T-helper 17 cell (primary cell): ENCODE results near the gene DPH7. TPM values are rescaled to one million over a fixed set of nuclear protein-coding genes. Genes with fewer than 3 reads are reported as not detected.
"Not testable (repeated sequence)": the region's sequence is repeated elsewhere in the genome, so short reads cannot be mapped to it uniquely, and the experiment has no call there.

Experiments used
- ATAC-seq: fragments of 150-1000 bp; cut with Tn5 transposase; 2 replicates; pipeline ENCODE4 v1.10.0; 2021; ENCODE audit warnings: mild to moderate bottlenecking, moderate library complexity
- DNase-seq, 3 donors: peaks; one replicate each; pipeline versions ENCODE4 v3.0.0 to v3.0.0-alpha.2; 2020 to 2021
- H3K9me3 ChIP-seq: one replicate; pipeline ENCODE4 v1.7.0; 2013; ENCODE audit warnings: low read length, mild to moderate bottlenecking; ENCODE audit not compliant: control insufficient read depth, poor library complexity, severe bottlenecking
- H3K27ac Mint-ChIP-seq: one replicate; pipeline ENCODE4 v1.8.0; 2022; ENCODE audit warnings: mild to moderate bottlenecking, moderate library complexity, mixed read lengths
- H3K27me3 Mint-ChIP-seq: one replicate; pipeline ENCODE4 v1.8.0; 2022; ENCODE audit warnings: mixed read lengths
- H3K36me3 Mint-ChIP-seq: one replicate; pipeline ENCODE4 v1.8.0; 2022; ENCODE audit warnings: low read depth, mixed read lengths
- H3K4me1 Mint-ChIP-seq: one replicate; pipeline ENCODE4 v1.8.0; 2022; ENCODE audit warnings: mild to moderate bottlenecking, mixed read lengths
- H3K4me3 Mint-ChIP-seq: one replicate; pipeline ENCODE4 v1.8.0; 2022; ENCODE audit warnings: mild to moderate bottlenecking, moderate library complexity, mixed read lengths
- total RNA-seq, 4 donors: library from RNA in 2 of 4; stranded (reverse) in 2 of 4; gene quantifications; one replicate each; pipeline ENCODE4 v1.2.3 and lab custom pipeline; 2022 to 2026

The DPH7 gene
- total RNA-seq, 2 donors from 2014 or later, result 46.1 to 52.0 TPM

DNA sequence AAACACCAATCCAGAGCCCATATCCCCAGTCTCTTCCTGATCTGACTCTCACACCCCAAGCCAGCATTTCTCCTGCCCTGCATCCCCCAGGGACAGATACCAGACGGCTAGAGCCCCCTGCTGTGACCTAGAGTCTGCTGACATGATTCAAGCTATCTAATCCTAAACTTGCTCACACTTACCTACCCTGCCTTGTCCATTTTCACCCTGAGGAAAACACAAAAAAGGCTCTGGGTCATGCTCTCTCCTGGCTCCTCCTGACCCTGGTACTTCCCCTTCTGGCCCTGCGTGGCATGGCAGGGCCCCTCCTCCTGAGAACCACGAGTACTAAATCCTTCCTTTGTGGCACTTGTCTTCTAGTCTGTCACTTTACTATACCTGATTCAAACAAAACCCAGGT, 23.9 kb upstream of the DPH7 start:
- Mint-ChIP-seq H3K36me3 (no peaks in the 10 kb centered on the region), H3K27ac (peak overlapping the region; percentile 32), H3K27me3 (no peaks in the 10 kb centered on the region), H3K4me1 (peaks cover 25% of the 10 kb centered on the region), H3K4me3 (no peak overlapping the region)
- H3K9me3 ChIP-seq, result no peaks in the 10 kb centered on the region
- no peak for ATAC-seq
- no peak for DNase-seq

- Mint-ChIP-seq H3K4me3 (no peak overlapping the region), H3K27ac (no peak overlapping the region)
- H3K9me3 ChIP-seq, result no peaks in the 10 kb centered on the region
Observed at GRCh38 chr9:137598943-137599342, 20.2 kb upstream of the DPH7 start.

DNA sequence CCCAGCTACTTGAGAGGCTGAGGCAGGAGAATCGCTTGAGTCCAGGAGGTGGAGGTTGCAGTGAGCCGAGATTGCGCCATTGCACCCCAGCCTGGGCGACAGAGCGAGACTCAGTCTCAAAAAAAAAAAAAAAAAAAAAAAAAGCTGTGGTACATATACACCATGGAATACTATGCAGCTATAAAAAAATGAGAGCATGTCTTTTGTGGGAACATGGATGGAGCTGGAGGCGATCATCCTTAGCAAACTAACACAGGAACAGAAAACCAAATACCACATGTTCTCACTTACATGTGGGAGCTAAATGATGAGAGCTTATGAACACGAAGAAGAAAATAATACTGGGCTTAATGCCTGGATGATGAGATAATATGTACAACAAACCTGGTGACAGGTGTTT, 17.9 kb upstream of the DPH7 start:
- not testable (repeated sequence) for H3K9me3 ChIP-seq, H3K4me1 Mint-ChIP-seq, H3K36me3 Mint-ChIP-seq, H3K27ac Mint-ChIP-seq, DNase-seq, H3K4me3 Mint-ChIP-seq, H3K27me3 Mint-ChIP-seq, ATAC-seq

More at GRCh38 chr9:137598943-137599342, 20.2 kb upstream of the DPH7 start:
- DNase-seq, result no peak
- Mint-ChIP-seq H3K4me1 (peaks cover 11% of the 10 kb centered on the region), H3K27me3 (no peaks in the 10 kb centered on the region), H3K36me3 (no peaks in the 10 kb centered on the region)
- ATAC-seq, result no peak

DNA sequence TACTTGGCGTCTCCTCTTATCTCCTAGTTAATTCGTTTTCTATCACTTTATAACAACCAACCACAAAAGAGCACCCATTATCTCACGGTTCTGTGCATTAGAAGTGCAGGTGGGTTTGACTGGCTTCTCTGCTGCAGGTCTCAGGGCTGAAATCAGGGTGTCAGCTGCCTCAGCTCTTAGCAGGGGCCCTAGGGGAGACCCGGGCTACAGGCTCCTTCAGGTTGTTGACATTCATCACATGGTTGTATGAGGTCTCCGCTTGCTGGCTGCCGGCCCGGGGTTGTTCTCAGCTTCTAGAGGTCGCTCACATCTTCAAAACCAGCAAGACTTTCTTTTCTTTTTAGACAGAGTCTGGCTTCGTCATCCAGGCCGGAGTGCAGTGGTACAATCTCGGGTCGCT, 14.5 kb upstream of the DPH7 start:
- no peak for DNase-seq
- peaks cover 6% of the 10 kb centered on the region for H3K4me1 Mint-ChIP-seq
- ATAC-seq, result no peak
- no peaks in the 10 kb centered on the region for H3K36me3 Mint-ChIP-seq
- no peaks in the 10 kb centered on the region for H3K9me3 ChIP-seq
- H3K27ac Mint-ChIP-seq, result no peak overlapping the region
- H3K27me3 Mint-ChIP-seq, result no peaks in the 10 kb centered on the region
- no peak overlapping the region for H3K4me3 Mint-ChIP-seq

DNA sequence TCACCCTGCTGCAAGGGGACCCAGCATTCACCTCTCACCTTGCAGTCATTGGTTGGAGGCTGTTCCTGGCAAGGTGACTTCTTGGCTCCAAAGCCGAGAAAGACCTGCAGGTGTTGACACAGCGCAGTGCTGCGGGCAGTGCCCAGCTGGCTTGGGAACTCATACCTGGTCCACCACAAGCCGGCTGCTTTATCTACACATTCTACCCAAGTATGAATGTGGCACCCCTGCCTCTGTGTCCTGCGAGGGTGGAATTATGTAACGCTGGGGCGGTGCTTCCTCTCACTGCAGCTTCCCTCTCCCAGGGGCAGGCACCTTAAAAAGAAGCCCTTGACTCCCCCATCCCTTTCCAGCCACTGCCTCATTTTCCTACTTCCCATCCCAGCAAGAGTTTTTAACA, 14.0 kb upstream of the DPH7 start:
- no peak for DNase-seq
- no peak for ATAC-seq
- H3K9me3 ChIP-seq, result no peaks in the 10 kb centered on the region
- Mint-ChIP-seq H3K4me3 (no peak overlapping the region), H3K27ac (no peak overlapping the region), H3K36me3 (peaks cover 2% of the 10 kb centered on the region), H3K27me3 (no peaks in the 10 kb centered on the region), H3K4me1 (peaks cover 10% of the 10 kb centered on the region)

- no peaks in the 10 kb centered on the region for H3K9me3 ChIP-seq
- ATAC-seq (peak; percentile 98), DNase-seq (peak; percentile 90 to 93 (median 92))
- Mint-ChIP-seq H3K4me3 (peak within 1 kb of the TSS; percentile 95), H3K4me1 (peaks cover 11% of the 10 kb centered on the region), H3K36me3 (peaks cover 2% of the 10 kb centered on the region), H3K27me3 (no peaks in the 10 kb centered on the region), H3K27ac (peak within 1 kb of the TSS; percentile 65)
Observed at GRCh38 chr9:137590469-137591383, 12.0 kb upstream of the DPH7 start, which contains the start of gene ZMYND19. TSS of gene ZMYND19 (minus strand) at chr9:137590512. CDS start at chr9:137590263, 249 bp downstream.

DNA sequence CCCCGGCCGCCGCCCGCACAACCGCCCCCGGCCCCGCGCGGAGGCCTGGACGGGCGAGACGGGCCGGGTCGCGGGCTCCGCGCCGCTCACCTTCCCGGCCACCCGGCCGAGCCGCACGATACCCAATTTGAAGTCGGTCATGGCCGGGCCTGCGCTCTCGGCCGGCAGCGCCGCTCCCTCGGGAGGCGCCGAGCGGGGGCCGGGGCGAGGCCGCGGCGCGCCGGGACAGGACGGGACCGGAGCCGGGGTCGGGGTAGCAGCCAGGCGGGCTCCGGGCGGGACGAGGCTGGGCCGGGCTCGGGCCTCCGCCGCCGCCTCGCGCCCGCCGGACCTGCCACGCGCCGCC, 11.4 kb upstream of the DPH7 start:
- peaks cover 2% of the 10 kb centered on the region for H3K36me3 Mint-ChIP-seq
- H3K27ac Mint-ChIP-seq, result peak overlapping the region; percentile 65
- DNase-seq (no peak), ATAC-seq (no peak)
- H3K4me3 Mint-ChIP-seq, result peak overlapping the region; percentile 95
- H3K9me3 ChIP-seq, result no peaks in the 10 kb centered on the region
- peaks cover 11% of the 10 kb centered on the region for H3K4me1 Mint-ChIP-seq
- no peaks in the 10 kb centered on the region for H3K27me3 Mint-ChIP-seq

DNA sequence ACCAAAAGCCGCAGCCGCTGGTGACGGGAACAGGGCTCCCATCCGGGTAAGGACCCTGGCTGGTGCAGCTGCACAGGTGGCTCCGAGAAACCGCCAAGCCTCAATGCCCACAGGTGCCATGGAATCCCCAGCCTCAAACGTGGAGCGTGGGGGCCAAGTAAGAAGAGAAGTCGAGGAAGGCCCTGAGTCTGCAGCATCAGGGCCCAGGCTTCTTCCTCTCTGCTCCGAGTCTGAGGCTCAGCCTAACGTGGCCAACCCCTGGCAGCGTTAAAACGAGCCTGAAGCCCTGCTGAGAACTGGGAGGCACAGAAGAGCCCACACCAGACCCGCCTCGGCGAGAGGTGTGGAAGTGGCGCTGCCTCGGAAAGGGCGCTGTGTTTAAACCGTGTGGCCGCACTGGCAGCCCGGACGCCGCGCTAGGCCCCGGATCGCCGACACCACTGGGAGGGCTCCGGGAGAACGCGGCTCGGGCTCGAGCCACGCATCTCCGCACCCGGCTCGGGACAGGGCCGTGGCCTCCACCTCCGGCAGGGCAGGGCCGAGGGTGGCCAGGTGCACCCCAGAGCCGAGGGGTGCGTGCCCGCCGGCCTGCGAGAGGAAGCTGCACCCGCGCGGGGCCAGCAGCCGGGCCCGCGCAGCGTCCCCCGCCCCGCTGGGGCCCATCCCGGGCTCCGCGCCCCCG, 10.9 kb upstream of the DPH7 start:
- H3K9me3 ChIP-seq, result no peaks in the 10 kb centered on the region
- Mint-ChIP-seq H3K27me3 (no peaks in the 10 kb centered on the region), H3K36me3 (peaks cover 2% of the 10 kb centered on the region), H3K27ac (peak overlapping the region; percentile 56), H3K4me1 (peaks cover 11% of the 10 kb centered on the region), H3K4me3 (peak overlapping the region; percentile 87)
- ATAC-seq (peak; percentile 3), DNase-seq (no peak)

DNA sequence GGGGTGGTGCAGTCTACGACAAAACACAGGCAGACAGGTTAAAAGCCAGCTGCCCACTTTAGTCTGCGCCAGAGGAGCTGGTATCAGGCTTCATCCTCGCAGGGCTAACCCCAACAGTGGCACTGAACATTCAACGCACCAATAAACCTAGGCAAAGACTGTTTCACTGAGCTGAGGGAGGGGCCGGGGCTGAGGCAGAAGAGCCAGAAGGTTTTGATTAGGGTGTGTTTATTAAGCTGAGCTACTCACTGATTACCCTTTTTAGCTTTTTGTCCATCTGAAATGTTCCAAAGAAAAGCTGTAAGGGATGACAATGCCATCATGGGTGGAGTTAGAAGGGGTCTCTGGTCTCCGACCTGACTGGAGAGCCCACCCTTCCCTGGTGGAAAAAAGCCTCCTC, 10.2 kb upstream of the DPH7 start:
- peaks cover 2% of the 10 kb centered on the region for H3K36me3 Mint-ChIP-seq
- H3K4me1 Mint-ChIP-seq, result peaks cover 11% of the 10 kb centered on the region
- no peak overlapping the region for H3K27ac Mint-ChIP-seq
- ATAC-seq (no peak), DNase-seq (no peak)
- H3K27me3 Mint-ChIP-seq, result no peaks in the 10 kb centered on the region
- no peaks in the 10 kb centered on the region for H3K9me3 ChIP-seq
- peak overlapping the region; percentile 87 for H3K4me3 Mint-ChIP-seq

- H3K4me1 Mint-ChIP-seq, result peaks cover 11% of the 10 kb centered on the region
- DNase-seq (no peak), ATAC-seq (no peak)
- no peak overlapping the region for H3K27ac Mint-ChIP-seq
- H3K4me3 Mint-ChIP-seq, result peak overlapping the region; percentile 53
- H3K36me3 Mint-ChIP-seq, result peaks cover 2% of the 10 kb centered on the region
- no peaks in the 10 kb centered on the region for H3K27me3 Mint-ChIP-seq
- no peaks in the 10 kb centered on the region for H3K9me3 ChIP-seq
Observed at GRCh38 chr9:137588311-137588710, 9.6 kb upstream of the DPH7 start.

DNA sequence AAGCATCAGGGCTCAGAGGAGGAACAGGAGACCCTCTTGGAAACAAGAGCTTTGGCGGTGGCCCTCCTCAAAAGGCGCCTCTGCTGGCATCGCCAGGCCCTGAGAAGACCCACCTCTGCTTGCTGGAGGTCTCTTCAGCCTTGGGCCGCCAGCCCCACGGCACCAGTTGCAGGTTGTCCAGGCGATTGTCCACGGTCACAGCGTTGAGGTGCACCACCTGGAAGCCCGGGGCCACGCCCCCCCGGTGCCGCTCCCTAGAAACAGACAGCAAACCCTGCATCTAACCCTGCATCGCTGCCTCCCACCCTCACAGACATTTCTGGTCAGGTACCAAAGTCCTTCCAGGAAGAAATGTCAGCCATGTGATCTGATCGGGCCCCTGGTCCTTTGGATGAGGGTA, 8.1 kb upstream of the DPH7 start:
- no peak overlapping the region for H3K4me3 Mint-ChIP-seq
- H3K27ac Mint-ChIP-seq, result no peak overlapping the region
- H3K9me3 ChIP-seq, result no peaks in the 10 kb centered on the region
- no peak for DNase-seq
- no peak for ATAC-seq
- H3K4me1 Mint-ChIP-seq, result peaks cover 11% of the 10 kb centered on the region
- H3K27me3 Mint-ChIP-seq, result no peaks in the 10 kb centered on the region
- peaks cover 2% of the 10 kb centered on the region for H3K36me3 Mint-ChIP-seq

DNA sequence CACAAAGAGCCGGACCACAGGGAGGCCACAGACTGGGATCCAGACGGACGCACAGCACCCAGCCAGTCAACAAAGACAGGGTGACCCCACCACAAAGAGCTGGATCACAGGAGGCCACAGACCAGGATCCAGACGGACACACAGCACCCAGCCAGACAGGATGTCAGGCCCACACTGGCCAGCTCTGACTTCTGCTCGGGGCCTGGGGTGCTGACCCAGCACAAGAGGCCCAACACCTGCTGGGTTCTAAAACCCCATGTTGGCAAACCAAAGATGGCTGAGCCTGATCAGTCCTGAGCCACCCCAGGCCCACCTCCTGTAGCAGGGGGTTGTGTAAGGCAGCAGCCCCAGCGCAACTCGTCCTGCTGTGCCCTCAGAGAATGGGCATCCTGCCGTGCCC, 5.2 kb upstream of the DPH7 start:
- Mint-ChIP-seq H3K27ac (no peak overlapping the region), H3K4me3 (no peak overlapping the region), H3K4me1 (peaks cover 5% of the 10 kb centered on the region), H3K36me3 (peaks cover 2% of the 10 kb centered on the region), H3K27me3 (no peaks in the 10 kb centered on the region)
- DNase-seq (no peak), ATAC-seq (no peak)
- H3K9me3 ChIP-seq, result no peaks in the 10 kb centered on the region

- Mint-ChIP-seq H3K36me3 (peaks cover 2% of the 10 kb centered on the region), H3K27ac (peak overlapping the region; percentile 75), H3K4me1 (peaks cover 5% of the 10 kb centered on the region), H3K4me3 (no peak overlapping the region), H3K27me3 (no peaks in the 10 kb centered on the region)
- DNase-seq (no peak), ATAC-seq (no peak)
- no peaks in the 10 kb centered on the region for H3K9me3 ChIP-seq
Observed at GRCh38 chr9:137583347-137583746, 4.6 kb upstream of the DPH7 start.
